Adipocyte (in vitro differentiated cells): ENCODE measurements around the gene MACC1.
"Not testable (repeated sequence)": the region's sequence is repeated elsewhere in the genome, so short reads cannot be mapped to it uniquely, and the experiment has no call there.

ENCODE experiments used
- DNase-seq: peaks from one replicate; pipeline ENCODE4 v3.0.0-alpha.2; 2015; ENCODE audit warnings: low read depth
- H3K27me3 ChIP-seq: replicated peaks from 2 replicates; pipeline ENCODE4 v1.7.0; 2013; ENCODE audit warnings: mild to moderate bottlenecking, low read length, moderate library complexity; ENCODE audit not compliant: control insufficient read depth, insufficient read depth
- H3K36me3 ChIP-seq: 2 replicates; pipeline ENCODE4 v1.7.0; 2013; ENCODE audit warnings: low read length, mild to moderate bottlenecking, moderate library complexity; ENCODE audit not compliant: control insufficient read depth, insufficient read depth, severe bottlenecking
- H3K4me1 ChIP-seq: 2 replicates; pipeline ENCODE4 v1.7.0; 2013; ENCODE audit warnings: mild to moderate bottlenecking, low read length, moderate library complexity; ENCODE audit not compliant: control insufficient read depth, insufficient read depth
- H3K4me3 ChIP-seq: 2 replicates; pipeline ENCODE4 v1.7.0; 2013; ENCODE audit warnings: mild to moderate bottlenecking, low read length, moderate library complexity
- H3K9ac ChIP-seq: 2 replicates; pipeline ENCODE4 v1.7.0; 2013; ENCODE audit warnings: mild to moderate bottlenecking, low read length, moderate library complexity
- H3K9me3 ChIP-seq: 2 replicates; pipeline ENCODE4 v1.7.0; 2013; ENCODE audit warnings: mild to moderate bottlenecking, low read length, moderate library complexity; ENCODE audit not compliant: control insufficient read depth

The MACC1 gene

GRCh38 chr7:20219062-20219445 is 1.9 kb upstream of the MACC1 start:
- H3K9ac ChIP-seq = no peak overlapping the region
- no peak overlapping the region for H3K4me3 ChIP-seq
- H3K36me3 ChIP-seq = no peaks in the 10 kb centered on the region
- no peaks in the 10 kb centered on the region for H3K9me3 ChIP-seq
- no peak for DNase-seq
- peaks cover 32% of the 10 kb centered on the region for H3K4me1 ChIP-seq
- no peaks in the 10 kb centered on the region for H3K27me3 ChIP-seq

GRCh38 chr7:20218279-20218678 is 1.1 kb upstream of the MACC1 start:
- H3K27me3 ChIP-seq = no peaks in the 10 kb centered on the region
- no peak overlapping the region for H3K9ac ChIP-seq
- peaks cover 32% of the 10 kb centered on the region for H3K4me1 ChIP-seq
- no peaks in the 10 kb centered on the region for H3K36me3 ChIP-seq
- no peak overlapping the region for H3K4me3 ChIP-seq
- H3K9me3 ChIP-seq = no peaks in the 10 kb centered on the region
- DNase-seq = no peak

GRCh38 chr7:20216406-20217036 is 663 bp downstream of the MACC1 start:
- Histone ChIP-seq H3K9ac (no peak overlapping the region), H3K4me1 (peaks cover 24% of the 10 kb centered on the region), H3K27me3 (no peaks in the 10 kb centered on the region), H3K9me3 (no peaks in the 10 kb centered on the region), H3K36me3 (no peaks in the 10 kb centered on the region), H3K4me3 (no peak overlapping the region)
- no peak for DNase-seq

- H3K4me3 ChIP-seq = no peak overlapping the region
- no peaks in the 10 kb centered on the region for H3K27me3 ChIP-seq
- H3K36me3 ChIP-seq = no peaks in the 10 kb centered on the region
- H3K4me1 ChIP-seq = peaks cover 12% of the 10 kb centered on the region
- no peaks in the 10 kb centered on the region for H3K9me3 ChIP-seq
- no peak overlapping the region for H3K9ac ChIP-seq
- no peak for DNase-seq
Observed at GRCh38 chr7:20214921-20215669, 2.1 kb downstream of the MACC1 start.

- Histone ChIP-seq H3K9me3 (no peaks in the 10 kb centered on the region), H3K4me3 (no peak overlapping the region), H3K27me3 (no peaks in the 10 kb centered on the region), H3K4me1 (peaks cover 2% of the 10 kb centered on the region), H3K9ac (no peak overlapping the region), H3K36me3 (no peaks in the 10 kb centered on the region)
- DNase-seq = no peak
Observed at GRCh38 chr7:20214132-20214531, 3.1 kb downstream of the MACC1 start.

GRCh38 chr7:20213378-20213777 is 3.8 kb downstream of the MACC1 start:
- H3K27me3 ChIP-seq = no peaks in the 10 kb centered on the region
- peaks cover 7% of the 10 kb centered on the region for H3K9me3 ChIP-seq

GRCh38 chr7:20211376-20211775 is 5.8 kb downstream of the MACC1 start:
- no peak overlapping the region for H3K9ac ChIP-seq
- H3K36me3 ChIP-seq = no peaks in the 10 kb centered on the region
- no peaks in the 10 kb centered on the region for H3K4me1 ChIP-seq
- no peak overlapping the region for H3K4me3 ChIP-seq
- no peak for DNase-seq
- H3K27me3 ChIP-seq = no peaks in the 10 kb centered on the region
- H3K9me3 ChIP-seq = peaks cover 7% of the 10 kb centered on the region

More at GRCh38 chr7:20213378-20213777, 3.8 kb downstream of the MACC1 start:
- Histone ChIP-seq H3K9ac (no peak overlapping the region), H3K36me3 (no peaks in the 10 kb centered on the region), H3K4me3 (no peak overlapping the region), H3K4me1 (no peaks in the 10 kb centered on the region)
- no peak for DNase-seq

GRCh38 chr7:20208651-20209307 is 8.4 kb downstream of the MACC1 start:
- Histone ChIP-seq H3K4me1 (no peaks in the 10 kb centered on the region), H3K9me3 (peaks cover 7% of the 10 kb centered on the region), H3K9ac (no peak overlapping the region), H3K36me3 (no peaks in the 10 kb centered on the region), H3K4me3 (no peak overlapping the region), H3K27me3 (no peaks in the 10 kb centered on the region)
- DNase-seq = no peak

GRCh38 chr7:20207811-20208210 is 9.4 kb downstream of the MACC1 start:
- H3K27me3 ChIP-seq, H3K36me3 ChIP-seq, DNase-seq, H3K4me1 ChIP-seq, H3K9me3 ChIP-seq, H3K4me3 ChIP-seq, H3K9ac ChIP-seq: not testable (repeated sequence)

- Histone ChIP-seq H3K36me3 (no peaks in the 10 kb centered on the region), H3K4me1 (no peaks in the 10 kb centered on the region), H3K9ac (no peak overlapping the region), H3K27me3 (no peaks in the 10 kb centered on the region), H3K4me3 (no peak overlapping the region), H3K9me3 (peaks cover 7% of the 10 kb centered on the region)
- no peak for DNase-seq
Observed at GRCh38 chr7:20206104-20206896, 10.9 kb downstream of the MACC1 start.

GRCh38 chr7:20203316-20203715 is 13.9 kb downstream of the MACC1 start:
- H3K4me3 ChIP-seq = no peak overlapping the region
- H3K9me3 ChIP-seq = no peaks in the 10 kb centered on the region
- H3K9ac ChIP-seq = no peak overlapping the region
- H3K27me3 ChIP-seq = no peaks in the 10 kb centered on the region
- no peak for DNase-seq
- peaks cover 5% of the 10 kb centered on the region for H3K4me1 ChIP-seq
- no peaks in the 10 kb centered on the region for H3K36me3 ChIP-seq
